Esophagus squamous epithelium (tissue), 4 donors: ENCODE measurements around the gene FTL.

Source experiments
- POLR2A ChIP-seq, 4 donors: fragments of 450-650 bp; IDR thresholded peaks; one replicate each; pipeline ENCODE4 v1.6.1; 2017; ENCODE audit warnings: antibody characterized with exemption in 4 of 4, mild to moderate bottlenecking in 4 of 4, moderate library complexity in 3 of 4
- TF ChIP-seq, protein P1 (sequence below), 6 experiments: fragments of 450-650 bp in 4 of 6; fragments of 200-600 bp in 2 of 6; sonication (generic) in 2 of 6; IDR thresholded peaks; one replicate each; pipeline ENCODE4 v1.5.1; 2016 to 2019; ENCODE audit warnings: antibody characterized with exemption in 6 of 6, mild to moderate bottlenecking in 4 of 6, moderate library complexity in 4 of 6

GRCh38 chr19:48922548-48923490, 42.3 kb upstream of the FTL start:
- TF ChIP-seq, protein P1, sequence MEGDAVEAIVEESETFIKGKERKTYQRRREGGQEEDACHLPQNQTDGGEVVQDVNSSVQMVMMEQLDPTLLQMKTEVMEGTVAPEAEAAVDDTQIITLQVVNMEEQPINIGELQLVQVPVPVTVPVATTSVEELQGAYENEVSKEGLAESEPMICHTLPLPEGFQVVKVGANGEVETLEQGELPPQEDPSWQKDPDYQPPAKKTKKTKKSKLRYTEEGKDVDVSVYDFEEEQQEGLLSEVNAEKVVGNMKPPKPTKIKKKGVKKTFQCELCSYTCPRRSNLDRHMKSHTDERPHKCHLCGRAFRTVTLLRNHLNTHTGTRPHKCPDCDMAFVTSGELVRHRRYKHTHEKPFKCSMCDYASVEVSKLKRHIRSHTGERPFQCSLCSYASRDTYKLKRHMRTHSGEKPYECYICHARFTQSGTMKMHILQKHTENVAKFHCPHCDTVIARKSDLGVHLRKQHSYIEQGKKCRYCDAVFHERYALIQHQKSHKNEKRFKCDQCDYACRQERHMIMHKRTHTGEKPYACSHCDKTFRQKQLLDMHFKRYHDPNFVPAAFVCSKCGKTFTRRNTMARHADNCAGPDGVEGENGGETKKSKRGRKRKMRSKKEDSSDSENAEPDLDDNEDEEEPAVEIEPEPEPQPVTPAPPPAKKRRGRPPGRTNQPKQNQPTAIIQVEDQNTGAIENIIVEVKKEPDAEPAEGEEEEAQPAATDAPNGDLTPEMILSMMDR (IDR thresholded peaks at IDR 0.05), result no peak
- no peak for TF ChIP-seq POLR2A (IDR thresholded peaks at IDR 0.05)
